ENCODE data around the gene ZNF507.

GRCh38 chr19:32404213-32404932, 59.0 kb downstream of the ZNF507 start:
- no peak for TF ChIP-seq CTCF (IDR thresholded peaks at IDR 0.05)
- no peak for TF ChIP-seq POLR2A (IDR thresholded peaks at IDR 0.05)

All from testis (tissue), 2 donors.